HG03064 (cell line): Measurements from ENCODE around the gene ERICH4.

Experiments
- ATAC-seq: cut with Tn5 transposase; IDR thresholded peaks from one replicate; pipeline ENCODE4 v1.9.1; 2021; ENCODE audit warnings: low read depth; ENCODE audit not compliant: unreplicated experiment

Gene ERICH4

DNA sequence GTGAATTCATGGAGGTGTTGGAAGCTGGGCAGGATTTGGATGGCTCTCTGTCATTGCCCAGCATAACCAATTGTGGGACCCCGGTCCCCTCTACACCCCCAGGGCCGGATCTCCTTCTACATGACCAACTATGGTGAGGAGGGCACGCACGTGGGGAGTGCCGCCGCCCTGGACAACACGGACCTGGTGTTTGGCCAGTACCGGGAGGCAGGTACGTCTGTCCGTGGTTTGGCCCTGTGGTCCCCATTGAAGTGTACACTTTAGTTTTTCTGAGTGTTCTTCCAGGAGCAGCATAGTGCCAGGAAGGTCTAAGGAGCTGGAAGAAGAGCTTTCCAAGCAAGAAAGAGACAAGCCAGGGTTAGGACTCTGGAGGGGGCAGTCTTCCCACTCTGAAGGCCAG lies 29.0 kb upstream of the ERICH4 start:
- ATAC-seq, result no peak

DNA sequence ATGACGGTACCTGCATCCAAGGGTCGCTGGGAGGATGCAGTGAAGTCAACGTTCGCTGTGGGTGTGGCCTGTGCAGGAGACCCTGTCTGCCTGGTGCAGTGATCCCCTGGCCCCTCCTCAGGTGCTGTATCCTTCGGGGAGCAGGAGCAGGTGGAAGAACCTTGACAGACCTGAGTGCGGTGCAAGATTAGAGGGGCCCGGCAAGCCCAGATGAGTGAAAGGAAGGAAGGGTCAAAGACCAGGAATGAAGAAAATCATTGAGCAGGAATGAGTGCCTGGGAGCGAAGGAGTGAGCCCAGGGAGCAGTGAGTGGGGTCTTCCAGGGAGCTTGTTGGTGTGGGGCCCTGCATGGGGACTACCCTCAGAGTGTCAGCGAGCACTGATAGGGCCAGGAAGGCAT lies 28.5 kb upstream of the ERICH4 start:
- no peak for ATAC-seq

DNA sequence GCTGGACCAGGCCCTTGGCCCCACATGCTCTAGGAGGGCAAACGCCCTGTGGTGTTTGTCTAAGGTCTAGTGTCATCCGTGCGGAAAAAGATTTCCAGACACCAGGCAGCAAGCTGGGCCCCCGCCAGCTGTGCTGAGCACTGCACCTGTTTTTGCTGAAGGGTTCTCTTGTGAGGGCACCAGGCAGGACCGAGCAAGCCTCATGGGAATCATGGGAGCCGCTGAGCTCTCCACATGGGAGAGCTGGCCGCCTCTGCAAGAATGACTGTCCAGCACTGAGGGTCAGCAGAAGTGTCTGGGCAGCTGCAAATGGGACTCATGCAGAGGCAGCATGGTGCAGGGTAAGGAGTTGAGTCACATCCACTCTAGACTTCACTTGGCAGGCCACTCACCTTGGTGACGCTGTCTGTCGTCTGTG lies 27.8 kb upstream of the ERICH4 start:
- no peak for ATAC-seq

DNA sequence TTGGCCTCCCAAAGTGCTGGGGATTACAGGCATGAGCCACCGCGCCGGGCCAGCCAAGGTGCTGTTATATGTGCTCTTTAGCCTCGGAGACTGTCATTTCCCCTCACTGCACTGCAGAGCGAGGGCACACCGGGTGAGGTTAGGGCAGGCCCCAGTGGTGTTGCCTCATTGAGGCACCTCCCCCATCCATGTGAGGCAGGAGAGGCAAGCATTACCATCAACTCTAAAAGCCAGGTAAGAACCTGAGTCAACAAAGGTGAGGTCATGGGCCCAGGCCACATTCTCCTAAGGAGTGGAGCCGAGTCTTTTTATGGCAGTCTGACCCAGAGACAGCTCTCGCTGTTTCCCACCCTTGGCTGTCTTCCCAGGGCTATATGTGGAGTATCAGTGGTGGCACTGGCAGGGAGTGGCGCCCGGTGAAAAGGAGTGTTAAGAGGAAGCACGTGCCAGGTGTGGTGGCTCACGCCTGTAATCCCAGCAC lies 26.7 kb upstream of the ERICH4 start:
- ATAC-seq, result no peak

DNA sequence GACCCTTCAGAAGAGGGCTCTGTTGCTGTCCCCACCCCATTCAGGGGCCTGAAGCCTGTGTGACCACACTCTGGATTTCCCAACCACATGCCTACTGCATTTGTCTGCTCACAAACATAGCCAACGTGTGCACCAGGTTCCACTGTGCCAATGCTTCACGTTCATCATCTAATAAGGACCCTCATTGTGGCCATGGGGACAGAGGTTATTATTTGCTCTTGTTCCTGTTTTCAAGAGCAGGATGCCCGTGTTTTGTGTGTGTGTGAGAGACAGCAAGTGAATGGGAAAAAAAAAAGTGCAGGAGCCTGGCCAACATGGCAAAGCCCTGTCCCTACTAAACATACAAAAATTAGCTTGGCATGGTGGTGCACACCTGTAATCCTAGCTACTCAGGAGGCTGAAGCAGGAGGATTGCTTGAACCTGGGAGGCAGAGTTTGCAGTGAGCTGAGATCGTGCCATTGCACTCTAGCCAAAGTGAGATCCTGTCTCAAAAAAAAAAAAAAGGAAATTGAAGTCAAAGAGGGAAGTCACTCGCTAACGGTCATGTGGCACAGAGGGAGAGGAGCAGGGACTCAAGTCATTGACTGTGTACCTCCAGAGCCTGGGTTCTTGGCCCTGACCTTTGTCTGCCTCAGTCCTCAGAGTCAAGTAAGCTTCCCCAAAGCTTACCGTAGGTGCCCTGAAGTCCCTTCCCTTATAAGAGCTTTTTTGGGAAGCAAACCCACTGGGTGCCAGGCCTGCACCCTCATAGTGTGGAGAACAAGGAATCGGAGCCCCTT lies 22.7 kb upstream of the ERICH4 start:
- no peak for ATAC-seq

DNA sequence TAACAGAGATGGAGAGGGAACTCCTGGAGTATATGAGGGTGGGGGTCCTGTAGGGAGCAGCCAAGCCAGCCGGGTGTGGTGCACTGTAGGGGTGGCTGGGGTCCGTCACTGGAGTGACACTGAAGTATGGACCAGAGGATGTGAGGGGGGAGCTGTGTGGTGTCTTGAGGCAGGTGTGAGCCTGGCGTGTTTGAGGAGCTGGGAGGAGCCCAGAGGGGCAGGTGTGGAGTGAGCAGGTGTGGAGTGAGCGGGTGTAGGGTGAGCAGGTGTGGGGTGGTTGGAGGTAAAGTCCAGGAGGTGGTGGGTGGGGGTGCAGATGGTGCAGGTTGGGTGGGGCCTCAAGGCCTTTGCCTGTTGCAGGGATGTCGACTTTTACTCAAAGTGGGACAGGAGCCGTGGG lies 21.6 kb upstream of the ERICH4 start:
- ATAC-seq, result no peak

DNA sequence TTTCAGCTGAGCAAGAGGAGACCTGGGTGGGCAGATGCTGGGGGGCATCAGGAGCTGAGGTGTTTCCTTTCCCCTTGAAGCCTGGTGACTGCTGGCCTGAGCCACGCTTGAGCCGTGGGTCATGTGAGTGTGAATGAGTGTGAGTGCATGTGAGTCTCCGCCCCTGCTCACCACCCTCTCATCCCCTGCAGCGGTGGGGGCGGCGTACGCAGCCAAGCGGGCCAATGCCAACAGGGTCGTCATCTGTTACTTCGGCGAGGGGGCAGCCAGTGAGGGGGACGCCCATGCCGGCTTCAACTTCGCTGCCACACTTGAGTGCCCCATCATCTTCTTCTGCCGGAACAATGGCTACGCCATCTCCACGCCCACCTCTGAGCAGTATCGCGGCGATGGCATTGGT lies 21.0 kb upstream of the ERICH4 start:
- no peak for ATAC-seq

DNA sequence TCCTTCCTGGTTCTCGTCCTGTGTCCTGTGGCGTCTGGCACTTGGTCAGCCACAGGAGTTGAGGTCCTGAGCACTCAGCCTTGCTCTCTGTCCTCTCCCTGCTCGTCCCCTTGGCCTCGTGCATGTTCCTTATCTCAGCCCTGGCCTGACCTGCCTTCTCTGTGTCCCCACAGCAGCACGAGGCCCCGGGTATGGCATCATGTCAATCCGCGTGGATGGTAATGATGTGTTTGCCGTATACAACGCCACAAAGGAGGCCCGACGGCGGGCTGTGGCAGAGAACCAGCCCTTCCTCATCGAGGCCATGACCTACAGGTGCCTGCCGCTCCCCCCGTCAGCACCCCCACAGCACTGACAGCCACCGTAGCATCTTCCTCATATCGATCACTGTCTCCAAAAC lies 20.5 kb upstream of the ERICH4 start:
- ATAC-seq, result no peak

DNA sequence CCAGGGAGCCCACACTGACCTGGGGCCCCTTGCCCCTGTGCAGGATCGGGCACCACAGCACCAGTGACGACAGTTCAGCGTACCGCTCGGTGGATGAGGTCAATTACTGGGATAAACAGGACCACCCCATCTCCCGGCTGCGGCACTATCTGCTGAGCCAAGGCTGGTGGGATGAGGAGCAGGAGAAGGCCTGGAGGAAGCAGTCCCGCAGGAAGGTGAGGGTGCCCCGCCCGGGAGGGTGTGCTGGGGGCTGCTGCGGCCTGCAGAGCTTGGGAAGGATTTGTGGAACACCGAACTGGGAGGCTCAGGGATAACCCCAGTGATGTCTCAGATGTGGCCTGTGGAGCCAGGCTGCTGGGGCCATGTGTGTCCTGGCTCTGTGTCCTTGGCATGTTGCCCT lies 20.0 kb upstream of the ERICH4 start:
- no peak for ATAC-seq

DNA sequence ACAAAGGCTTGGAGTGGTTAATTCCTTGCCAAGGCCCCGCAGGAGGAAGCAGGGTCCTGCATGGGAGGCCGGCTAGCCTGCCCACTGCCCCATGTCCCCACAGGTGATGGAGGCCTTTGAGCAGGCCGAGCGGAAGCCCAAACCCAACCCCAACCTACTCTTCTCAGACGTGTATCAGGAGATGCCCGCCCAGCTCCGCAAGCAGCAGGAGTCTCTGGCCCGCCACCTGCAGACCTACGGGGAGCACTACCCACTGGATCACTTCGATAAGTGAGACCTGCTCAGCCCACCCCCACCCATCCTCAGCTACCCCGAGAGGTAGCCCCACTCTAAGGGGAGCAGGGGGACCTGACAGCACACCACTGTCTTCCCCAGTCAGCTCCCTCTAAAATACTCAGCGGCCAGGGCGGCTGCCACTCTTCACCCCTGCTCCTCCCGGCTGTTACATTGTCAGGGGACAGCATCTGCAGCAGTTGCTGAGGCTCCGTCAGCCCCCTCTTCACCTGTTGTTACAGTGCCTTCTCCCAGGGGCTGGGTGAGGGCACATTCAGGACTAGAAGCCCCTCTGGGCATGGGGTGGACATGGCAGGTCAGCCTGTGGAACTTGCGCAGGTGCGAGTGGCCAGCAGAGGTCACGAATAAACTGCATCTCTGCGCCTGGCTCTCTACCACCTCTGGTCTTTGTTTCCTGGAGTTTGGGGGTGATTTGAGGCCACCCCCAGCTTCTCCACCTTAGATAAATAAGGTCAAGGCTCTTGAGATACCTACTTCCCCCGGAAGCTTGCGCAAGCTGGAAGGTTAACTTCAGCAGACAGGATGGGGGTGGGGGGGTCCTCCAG lies 18.4 kb upstream of the ERICH4 start:
- no peak for ATAC-seq

DNA sequence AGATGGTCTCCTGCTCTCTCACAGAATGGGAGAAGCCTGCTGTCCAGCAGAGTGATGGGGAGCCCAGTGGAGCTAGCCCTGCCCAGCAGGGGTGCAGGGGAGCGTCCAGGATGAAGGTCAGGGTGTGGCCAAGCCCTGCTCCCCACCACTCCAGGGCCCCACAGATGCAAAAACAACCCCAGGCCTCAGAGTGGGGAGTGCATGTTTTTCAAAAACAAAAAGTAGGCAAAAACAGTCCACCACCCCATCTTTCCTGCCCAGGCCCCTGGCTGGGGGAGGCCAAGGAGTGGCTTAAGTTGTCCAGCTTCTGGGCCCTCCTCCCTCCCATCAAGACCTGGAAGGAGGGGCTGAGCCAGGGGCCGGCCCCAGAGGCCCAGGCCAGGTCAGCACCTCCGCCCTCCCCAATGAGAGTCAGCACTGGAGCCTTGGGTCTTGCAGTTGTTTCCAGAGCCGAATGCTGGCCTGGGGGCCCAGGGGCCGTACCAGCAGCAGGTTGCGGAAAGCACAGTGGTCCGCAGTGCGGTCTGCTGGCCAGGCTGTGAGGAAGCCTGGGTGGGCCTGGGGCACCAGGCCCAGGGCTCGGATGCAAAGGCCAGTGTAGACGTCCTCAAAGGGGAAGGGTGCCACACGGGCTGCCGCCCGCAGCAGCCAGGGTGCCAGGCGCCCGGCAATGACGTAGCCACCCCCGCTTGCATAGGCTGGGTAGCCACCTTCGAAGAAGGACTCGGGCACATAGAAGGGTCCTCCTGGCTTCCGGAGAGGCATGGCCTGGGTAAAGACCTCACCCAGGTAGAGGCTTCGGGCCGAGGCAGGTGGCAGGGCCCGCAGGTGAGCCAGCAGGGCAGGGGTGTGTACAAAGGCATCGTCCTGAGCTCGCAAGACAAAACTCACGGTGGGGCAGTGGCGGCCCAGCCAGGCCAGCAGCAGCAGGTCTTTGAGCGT lies 17.5 kb upstream of the ERICH4 start:
- ATAC-seq, result no peak

DNA sequence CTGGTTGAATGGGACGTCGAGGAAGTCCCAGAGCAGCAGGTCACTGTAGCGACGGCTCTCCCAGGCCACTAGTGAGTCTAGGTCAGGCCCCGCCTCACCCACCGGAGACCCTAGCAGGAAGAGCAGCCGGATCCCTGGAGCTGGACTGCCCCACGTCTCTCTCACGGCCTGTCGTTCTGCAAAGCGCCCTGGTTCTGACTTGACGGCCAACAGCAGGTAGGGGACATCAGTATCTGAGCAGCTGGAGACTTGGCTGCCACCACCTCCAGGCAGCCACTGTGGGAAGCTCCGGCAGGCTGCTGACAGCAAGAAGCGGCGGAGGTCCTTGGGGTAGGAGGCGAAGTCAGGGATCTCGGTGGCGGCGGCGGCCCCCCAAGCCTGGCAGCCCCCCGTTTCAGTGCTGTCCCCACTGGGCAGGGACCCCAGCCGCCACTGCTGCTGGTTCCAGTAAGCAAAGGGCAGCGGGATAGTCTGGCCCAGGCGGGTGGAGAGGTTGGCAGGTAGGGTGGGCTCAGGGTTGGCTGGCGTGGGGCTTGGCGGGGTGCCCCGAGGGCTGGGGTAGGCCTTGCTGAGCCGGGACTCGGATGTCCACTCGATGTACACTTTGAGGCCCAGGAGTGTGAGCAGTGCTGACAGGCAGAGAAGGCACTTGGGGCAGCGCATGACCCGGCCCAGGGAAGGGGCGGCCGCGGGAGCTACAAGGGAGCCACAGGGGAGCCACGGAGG lies 16.7 kb upstream of the ERICH4 start:
- no peak for ATAC-seq

DNA sequence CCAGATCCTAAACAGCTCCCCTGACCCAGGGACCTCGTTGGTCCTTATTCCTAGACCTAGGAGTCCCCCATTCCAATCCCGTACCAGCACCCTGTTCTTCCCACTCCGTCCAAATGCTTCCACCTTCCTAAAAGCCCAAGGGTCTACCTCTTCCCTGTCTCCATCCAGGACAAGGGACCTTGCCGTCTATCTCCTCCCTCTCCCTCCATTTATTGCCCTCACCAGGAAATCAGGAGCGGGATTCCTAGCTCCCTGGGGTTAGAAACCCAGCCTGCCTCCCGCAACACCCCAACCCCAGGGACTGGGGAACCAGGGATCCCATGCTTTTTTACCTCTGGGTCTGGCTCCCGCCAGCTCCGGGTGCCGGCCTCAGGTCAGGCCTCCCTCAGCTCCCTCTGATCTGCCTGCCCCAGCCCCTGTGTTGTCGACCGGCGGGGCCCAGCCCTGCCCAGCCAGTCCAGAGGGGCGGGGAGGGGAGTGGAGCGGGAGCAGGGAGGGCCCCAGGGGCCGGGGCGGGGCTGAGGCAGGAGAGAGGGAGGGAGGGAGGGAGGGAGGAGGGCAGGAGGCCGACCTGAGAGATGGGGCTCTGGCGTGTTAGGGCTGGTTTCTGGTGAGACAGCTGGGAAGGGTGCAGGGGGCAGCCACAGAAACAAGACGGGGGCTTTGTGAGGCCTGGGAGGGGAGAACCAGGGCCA lies 15.9 kb upstream of the ERICH4 start, which contains the start of gene B3GNT8:
Gene B3GNT8, minus strand, starts transcription at position 423 of the 695 bp plus-strand sequence. CDS start 596 bp downstream, outside the sequence.
- ATAC-seq, result no peak

DNA sequence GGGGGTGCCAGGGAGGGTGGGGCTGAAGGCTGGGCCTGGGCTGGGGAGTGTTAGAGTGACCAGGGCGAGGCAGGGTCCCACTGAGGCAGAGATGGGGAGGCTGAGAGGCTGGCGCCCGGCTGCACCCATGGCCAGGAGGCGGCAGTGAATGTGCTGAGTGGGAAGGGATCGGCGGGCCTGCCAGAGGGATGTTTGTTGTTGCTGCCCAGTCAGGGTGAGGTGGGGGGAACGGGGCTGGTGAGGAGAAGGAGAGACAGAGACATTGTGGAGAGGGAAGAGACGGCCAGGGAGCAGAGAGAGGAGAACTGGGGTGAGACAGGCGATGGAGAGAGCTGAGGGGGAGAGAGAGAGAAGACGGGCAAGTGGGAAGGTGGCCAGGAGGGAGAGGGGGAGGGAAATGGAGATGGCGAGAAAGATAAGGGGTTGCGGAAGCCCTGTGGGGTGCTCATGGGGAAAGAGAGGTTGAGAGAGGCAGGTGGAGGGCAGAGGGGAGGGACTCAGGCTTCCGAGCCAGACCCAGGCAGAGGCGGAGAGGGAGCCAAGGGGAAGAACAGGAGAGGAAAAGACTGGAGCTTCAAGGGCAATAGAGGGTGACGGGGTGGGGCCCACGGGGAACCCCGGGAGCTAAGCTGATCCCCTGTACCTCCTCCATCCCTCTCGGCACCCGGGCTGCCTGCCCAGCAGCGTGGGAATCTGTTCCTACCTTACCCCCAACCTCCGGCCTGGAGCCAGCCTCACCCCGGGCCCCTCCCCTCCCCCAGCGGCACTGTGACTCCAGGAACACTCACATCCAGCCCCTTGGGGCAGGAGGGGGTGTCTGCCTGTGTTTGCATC lies 15.1 kb upstream of the ERICH4 start:
- ATAC-seq, result no peak

DNA sequence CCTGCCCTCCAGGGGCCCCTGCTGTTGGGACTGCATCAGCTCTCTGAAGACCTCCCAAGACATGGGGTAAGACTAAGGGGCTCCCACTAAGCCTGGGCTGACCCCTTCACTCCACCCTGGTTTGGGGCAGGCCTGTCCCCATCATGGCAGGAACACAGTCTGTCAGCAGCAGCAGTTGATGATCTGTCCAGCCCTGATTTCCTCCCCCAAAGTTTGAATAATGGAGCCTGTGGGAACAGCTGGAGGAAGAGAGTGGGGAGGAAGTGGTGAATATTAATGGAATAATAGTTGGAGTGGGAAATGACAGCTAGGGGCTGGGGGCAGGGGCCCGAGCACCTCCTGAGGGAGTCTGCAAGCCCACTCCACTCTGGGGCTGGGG lies 14.5 kb upstream of the ERICH4 start:
- ATAC-seq, result no peak

DNA sequence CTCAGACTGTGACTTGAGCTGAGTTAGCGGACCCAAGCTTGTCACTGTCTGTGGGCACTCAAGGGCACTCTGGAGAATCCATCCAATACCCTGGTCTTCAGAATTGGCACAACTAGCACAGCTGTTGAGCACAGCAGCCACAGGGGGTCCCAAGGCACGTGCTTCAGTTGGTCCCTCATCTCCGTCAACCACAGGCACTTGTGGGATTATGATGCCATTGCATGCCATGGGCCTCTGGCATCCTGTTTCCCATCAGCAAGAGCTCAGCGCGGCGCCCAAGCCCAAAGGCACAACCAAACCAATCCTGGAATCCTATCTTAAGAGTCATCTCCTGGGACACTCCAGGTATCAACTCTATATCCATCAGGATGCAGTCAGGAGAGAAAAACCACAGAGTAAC lies 12.0 kb upstream of the ERICH4 start:
- no peak for ATAC-seq

DNA sequence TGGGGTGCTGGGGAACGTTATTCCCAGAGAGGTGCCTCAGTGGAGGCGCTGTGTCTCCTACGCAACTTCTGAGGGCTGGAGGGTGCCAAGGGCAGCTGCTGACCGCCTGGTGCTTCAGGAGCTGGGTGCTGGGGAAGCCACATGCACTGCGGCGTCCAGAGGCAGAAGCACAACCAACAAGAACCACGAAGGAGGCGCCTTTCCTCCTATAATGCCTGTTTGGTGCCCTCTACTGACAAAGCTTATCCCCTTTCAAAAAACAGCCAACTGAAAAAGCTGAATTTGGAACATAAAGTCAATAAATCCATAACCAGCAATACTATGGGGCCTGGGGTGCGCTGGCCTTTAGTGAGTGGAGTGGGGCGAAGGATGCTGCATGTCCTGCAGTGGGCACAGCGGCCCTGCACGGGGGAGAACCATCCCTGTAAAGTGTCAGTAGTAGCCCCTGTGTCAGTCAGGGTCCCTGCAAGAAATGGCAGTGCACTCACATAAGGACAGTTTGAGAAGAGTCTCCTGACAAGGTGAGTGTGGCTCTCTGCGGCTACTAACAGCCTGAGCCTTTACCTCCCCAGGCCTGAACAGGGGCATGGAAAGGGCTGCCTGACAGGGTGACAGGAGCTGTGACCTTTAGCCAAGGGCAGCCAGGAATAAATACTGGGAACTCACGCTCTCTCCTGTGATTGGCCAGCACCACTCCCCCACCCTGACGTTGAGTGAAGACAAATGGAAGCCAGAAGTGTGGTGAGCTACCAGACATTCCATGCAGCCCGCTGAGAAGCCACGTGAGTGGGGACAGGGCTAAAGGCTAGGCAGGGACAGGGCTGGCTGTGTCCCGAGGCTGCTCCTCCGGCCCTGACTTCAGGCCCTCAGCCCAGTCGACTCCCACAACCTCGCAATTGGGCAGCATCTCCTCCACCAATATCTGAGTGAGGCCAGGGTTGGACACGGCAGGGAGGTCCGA lies 11.2 kb upstream of the ERICH4 start:
- no peak for ATAC-seq
